Esophagus squamous epithelium (tissue), 4 donors: ENCODE results near the gene RPTOR.
"Not testable (repeated sequence)": the region's sequence is repeated elsewhere in the genome, so short reads cannot be mapped to it uniquely, and the experiment has no call there.

ENCODE experiments used
- POLR2A ChIP-seq, 4 donors: fragments of 450-650 bp; IDR thresholded peaks; one replicate each; pipeline ENCODE4 v1.6.1; 2017; ENCODE audit warnings: antibody characterized with exemption in 4 of 4, mild to moderate bottlenecking in 4 of 4, moderate library complexity in 3 of 4
- TF ChIP-seq, protein P1 (sequence below), 6 experiments: fragments of 450-650 bp in 4 of 6; fragments of 200-600 bp in 2 of 6; sonication (generic) in 2 of 6; IDR thresholded peaks; one replicate each; pipeline ENCODE4 v1.5.1; 2016 to 2019; ENCODE audit warnings: antibody characterized with exemption in 6 of 6, mild to moderate bottlenecking in 4 of 6, moderate library complexity in 4 of 6

DNA sequence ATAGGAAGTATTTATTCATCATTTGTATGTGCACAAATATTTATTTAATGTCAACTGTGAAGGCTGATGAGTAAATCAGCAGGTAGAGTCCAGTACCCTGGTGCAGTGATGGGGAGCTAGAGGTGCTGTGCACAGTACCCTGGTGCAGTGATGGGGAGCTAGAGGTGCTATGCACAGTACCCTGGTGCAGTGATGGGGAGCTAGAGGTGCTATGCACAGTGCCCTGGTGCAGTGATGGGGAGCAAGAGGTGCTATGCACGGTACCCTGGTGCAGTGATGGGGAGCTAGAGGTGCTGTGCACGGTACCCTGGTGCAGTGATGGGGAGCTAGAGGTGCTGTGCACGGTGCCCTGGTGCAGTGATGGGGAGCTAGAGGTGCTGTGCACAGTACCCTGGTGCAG is 154.6 kb downstream of the RPTOR start:
- TF ChIP-seq, protein P1, sequence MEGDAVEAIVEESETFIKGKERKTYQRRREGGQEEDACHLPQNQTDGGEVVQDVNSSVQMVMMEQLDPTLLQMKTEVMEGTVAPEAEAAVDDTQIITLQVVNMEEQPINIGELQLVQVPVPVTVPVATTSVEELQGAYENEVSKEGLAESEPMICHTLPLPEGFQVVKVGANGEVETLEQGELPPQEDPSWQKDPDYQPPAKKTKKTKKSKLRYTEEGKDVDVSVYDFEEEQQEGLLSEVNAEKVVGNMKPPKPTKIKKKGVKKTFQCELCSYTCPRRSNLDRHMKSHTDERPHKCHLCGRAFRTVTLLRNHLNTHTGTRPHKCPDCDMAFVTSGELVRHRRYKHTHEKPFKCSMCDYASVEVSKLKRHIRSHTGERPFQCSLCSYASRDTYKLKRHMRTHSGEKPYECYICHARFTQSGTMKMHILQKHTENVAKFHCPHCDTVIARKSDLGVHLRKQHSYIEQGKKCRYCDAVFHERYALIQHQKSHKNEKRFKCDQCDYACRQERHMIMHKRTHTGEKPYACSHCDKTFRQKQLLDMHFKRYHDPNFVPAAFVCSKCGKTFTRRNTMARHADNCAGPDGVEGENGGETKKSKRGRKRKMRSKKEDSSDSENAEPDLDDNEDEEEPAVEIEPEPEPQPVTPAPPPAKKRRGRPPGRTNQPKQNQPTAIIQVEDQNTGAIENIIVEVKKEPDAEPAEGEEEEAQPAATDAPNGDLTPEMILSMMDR (IDR thresholded peaks at IDR 0.05): not testable (repeated sequence)
- TF ChIP-seq POLR2A (IDR thresholded peaks at IDR 0.05): not testable (repeated sequence)
